Tibial nerve (tissue), 4 donors: ENCODE data around the gene IGHMBP2.

Source experiments
- EP300 ChIP-seq, 2 donors: sonication (generic); formaldehyde crosslinking; IDR thresholded peaks; one replicate each; pipeline ENCODE4 v1.6.1; 2017; ENCODE audit warnings: antibody characterized with exemption in 2 of 2, mild to moderate bottlenecking in 1 of 2
- POLR2A ChIP-seq, 2 donors: fragments of 450-650 bp; IDR thresholded peaks; one replicate each; pipeline ENCODE4 v1.6.1; 2017; ENCODE audit warnings: antibody characterized with exemption in 2 of 2, mild to moderate bottlenecking in 2 of 2, moderate library complexity in 2 of 2
- TF ChIP-seq, protein P1 (sequence below), 5 experiments: fragments of 200-600 bp in 3 of 5; fragments of 450-650 bp in 2 of 5; sonication (generic) in 3 of 5; IDR thresholded peaks; one replicate each; pipeline ENCODE4 v1.5.1; 2016 to 2019; ENCODE audit warnings: antibody characterized with exemption in 5 of 5, mild to moderate bottlenecking in 3 of 5, moderate library complexity in 2 of 5

DNA sequence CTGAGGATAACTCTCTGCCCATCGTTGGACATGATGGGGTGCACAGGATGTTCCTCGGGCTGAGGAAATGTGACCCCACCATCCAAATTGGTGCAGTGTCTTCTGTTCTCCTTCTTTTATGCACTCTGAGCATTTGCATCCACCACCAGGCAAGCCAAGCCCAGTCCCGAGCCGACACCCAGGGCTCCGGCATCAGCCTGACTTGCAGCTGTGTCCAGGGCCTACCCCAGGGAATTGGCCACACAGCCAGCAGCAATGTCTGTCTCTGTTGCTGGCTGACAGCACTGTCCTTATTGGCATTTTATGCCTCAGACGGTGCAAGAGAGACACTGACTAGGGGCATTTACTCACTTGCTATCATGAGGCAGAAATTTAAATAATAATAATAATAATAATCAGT is 36.6 kb upstream of the IGHMBP2 start:
- TF ChIP-seq, protein P1, sequence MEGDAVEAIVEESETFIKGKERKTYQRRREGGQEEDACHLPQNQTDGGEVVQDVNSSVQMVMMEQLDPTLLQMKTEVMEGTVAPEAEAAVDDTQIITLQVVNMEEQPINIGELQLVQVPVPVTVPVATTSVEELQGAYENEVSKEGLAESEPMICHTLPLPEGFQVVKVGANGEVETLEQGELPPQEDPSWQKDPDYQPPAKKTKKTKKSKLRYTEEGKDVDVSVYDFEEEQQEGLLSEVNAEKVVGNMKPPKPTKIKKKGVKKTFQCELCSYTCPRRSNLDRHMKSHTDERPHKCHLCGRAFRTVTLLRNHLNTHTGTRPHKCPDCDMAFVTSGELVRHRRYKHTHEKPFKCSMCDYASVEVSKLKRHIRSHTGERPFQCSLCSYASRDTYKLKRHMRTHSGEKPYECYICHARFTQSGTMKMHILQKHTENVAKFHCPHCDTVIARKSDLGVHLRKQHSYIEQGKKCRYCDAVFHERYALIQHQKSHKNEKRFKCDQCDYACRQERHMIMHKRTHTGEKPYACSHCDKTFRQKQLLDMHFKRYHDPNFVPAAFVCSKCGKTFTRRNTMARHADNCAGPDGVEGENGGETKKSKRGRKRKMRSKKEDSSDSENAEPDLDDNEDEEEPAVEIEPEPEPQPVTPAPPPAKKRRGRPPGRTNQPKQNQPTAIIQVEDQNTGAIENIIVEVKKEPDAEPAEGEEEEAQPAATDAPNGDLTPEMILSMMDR (IDR thresholded peaks at IDR 0.05): no peak
- TF ChIP-seq POLR2A (IDR thresholded peaks at IDR 0.05) (no peak), EP300 (IDR thresholded peaks at IDR 0.05) (no peak)
